Adipose tissue (tissue), 3 donors: ENCODE measurements around the gene GDPGP1. TPM values are rescaled to one million over a fixed set of nuclear protein-coding genes. Genes with fewer than 3 reads are reported as not detected.
A peak's percentile ranks its signal among the peaks of the same experiment; 100 is the strongest.
"Not testable (repeated sequence)": the region's sequence is repeated elsewhere in the genome, so short reads cannot be mapped to it uniquely, and the experiment has no call there.

Experiments used
- H3K27ac ChIP-seq: one replicate; pipeline ENCODE4 v1.5.1; 2013; ENCODE audit warnings: low read depth, low read length
- WGBS, 3 donors: extraction: QIAGEN DNeasy Blood & Tissue Kit; methylation state at CpG; one replicate each; pipeline ENCODE4 v1.1.7; 2013; 5-methylcytosine and 5-hydroxymethylcytosine counted together
- polyA plus RNA-seq, 3 donors: library from polyadenylated mRNA; stranded (reverse); fragments of 200-250 nt; gene quantifications; one replicate each; pipeline ENCODE4 v1.2.3, GENCODE V29; 2013
- donor health status: healthy with polysubstance abuse.
- donor health status: Bipolar disorder and iron deficiency.
- donor health status: healthy.

Gene GDPGP1
- polyA plus RNA-seq, 3 donors: 2.6 to 3.7 (median 2.8) TPM

DNA sequence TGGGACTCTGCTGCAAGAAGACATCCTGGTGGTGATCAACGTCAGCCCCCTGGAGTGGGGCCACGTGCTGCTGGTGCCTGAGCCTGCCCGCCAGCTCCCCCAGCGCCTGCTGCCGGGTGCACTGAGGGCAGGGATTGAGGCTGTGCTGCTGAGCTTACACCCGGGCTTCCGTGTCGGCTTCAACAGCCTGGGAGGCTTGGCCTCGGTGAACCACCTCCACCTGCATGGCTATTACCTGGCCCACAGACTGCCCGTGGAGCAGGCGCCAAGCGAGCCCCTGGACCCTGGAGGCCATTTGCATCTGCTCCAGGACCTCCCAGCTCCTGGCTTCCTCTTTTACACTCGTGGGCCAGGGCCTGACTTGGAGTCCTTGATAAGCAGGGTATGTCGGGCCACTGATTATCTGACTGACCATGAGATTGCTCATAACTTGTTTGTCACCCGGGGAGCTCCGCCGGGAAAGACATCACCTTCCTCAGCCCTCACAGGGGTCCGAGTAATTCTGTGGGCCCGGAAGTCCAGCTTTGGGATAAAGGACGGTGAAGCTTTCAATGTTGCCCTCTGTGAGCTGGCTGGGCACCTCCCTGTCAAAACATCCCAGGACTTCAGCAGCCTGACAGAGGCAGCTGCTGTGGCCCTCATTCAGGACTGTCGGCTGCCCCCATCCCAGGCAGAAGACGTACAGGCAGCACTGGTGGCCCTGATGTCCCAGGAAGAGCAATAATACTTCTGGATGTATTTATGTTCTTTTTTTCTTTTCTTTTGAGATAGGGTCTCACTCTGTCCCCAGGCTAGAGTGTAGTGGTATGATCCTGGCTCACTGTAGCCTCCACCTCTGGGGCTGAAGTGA is 7.6 kb downstream of the GDPGP1 start:
- H3K27ac ChIP-seq: no peak overlapping the region
- WGBS, 3 donors: 85 to 87% (median 86%) methylated on average over 22 of the region's 22 CpGs

DNA sequence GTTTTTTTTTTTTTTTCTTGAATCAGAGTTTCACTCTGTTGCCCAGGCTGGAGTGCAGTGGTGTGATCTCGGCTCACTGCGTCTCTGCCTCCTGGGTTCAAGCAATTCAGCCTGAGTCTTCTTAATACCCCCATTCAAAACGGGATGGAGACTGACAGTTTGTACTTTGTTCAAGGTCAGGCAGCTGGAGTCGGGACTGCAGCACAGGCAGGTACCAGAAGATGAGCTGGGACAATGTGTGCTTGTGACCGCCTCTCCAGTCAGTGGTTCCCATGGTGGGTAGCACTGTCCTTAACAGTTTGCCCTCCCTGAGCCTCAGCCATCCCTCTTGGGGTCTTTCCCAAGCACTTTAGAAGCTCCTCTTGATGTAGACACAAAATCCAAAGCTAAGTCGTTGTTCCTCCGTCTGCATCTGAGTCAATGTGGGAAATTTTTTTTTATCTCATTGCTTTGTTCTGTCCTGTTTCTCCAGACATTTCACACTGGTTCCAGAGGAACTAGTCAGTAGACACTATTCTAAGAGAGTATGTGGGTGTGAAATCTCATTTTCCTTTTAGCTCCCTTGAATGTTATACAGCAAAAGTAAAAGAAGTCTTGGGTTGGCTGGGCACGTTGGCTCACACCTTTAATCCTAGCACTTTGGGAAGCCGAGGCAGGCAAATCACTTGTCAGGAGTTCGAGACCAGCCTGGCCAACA is 10.1 kb downstream of the GDPGP1 start:
- 78 to 91% (median 89%) methylated on average over 10 of the region's 10 CpGs for WGBS, 3 donors

DNA sequence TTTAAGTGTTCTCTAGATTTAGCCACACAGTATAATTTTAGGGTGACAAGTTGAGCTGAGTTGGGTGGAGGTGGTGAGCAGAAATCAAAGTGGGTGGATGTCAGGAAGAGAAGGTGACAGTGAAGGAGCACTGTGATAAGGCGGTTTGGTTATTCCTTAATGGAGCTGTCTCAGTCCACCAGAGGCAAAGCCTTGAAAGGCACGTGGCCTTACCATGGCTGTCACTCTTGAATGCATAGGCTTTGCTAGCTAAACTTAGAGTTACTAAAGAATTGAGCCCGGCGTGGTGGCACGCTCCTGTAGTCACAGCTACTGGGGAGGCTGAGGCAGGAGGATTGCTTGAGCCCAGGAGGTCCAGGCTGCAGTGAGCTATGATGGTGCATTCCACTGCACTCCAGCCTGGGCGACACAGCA is 14.8 kb downstream of the GDPGP1 start:
- H3K27ac ChIP-seq: no peak overlapping the region
- 71 to 75% (median 74%) methylated on average over 6 of the region's 6 CpGs for WGBS, 3 donors

More for the DNA sequence above, 10.1 kb downstream of the GDPGP1 start:
- no peak overlapping the region for H3K27ac ChIP-seq

DNA sequence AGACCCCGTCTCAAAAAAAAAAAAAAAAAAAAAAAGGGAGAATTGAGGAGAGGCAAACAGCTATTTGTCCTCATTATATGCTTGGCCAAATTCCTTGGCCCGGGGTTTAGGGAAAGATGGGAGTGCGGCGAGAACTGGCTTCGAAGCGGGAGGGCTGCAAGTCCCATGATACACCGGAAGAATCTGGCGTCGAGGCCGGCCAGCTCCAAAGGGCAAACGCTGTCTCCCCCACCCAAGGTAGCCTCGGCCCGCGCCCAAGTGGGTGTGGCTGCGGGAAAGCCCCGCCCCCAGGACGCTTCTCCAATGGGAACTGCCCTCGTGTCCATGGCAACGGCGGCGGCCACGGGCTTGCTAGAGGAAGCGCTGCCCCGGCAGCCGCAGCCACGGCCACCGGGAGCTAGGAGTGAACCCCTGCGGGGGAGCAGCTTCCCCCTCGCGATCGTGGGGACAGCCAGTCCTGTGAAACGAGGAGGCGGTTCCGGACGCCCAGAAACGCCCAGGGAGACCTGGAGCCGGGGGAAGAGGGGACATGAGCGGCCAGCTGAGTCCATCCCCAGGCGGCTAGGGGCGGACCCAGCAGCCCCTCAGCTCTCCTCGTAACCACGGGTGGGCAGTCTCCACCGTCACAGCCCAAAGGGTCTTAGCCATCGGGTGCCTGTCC is 15.3 kb downstream of the GDPGP1 start, which contains the start of gene TTLL13:
TSS of gene TTLL13 (plus strand) at position 354 of the 661 bp plus-strand sequence. CDS start 1,075 bp downstream, outside the sequence.
- WGBS, 3 donors: 0 to 2% (median 1%) methylated on average over 34 to 44 of the region's 44 CpGs

DNA sequence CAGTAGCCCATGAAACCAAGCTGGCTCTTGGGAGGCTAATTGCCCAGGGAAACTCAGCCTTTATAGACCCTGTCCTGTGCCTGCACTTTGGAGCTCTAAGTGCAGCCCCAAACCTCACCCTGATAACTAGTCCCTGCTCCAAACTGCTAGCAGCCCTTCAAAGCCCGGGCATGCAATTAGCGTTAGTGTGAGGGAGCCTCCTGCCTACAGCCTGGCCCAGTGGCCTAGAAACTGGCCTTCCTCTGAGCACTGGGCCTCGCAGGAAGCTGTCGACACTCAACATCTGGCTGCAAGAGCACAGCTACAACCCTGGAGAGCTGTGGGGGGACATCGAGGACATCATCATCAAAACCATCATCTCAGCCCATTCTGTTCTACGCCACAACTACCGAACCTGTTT is 23.8 kb downstream of the GDPGP1 start:
- 80 to 90% (median 81%) methylated on average over 7 of the region's 7 CpGs for WGBS, 3 donors
- no peak overlapping the region for H3K27ac ChIP-seq

More for the DNA sequence above, 15.3 kb downstream of the GDPGP1 start, which contains the start of gene TTLL13:
- peak within 1 kb of the TSS; percentile 19 for H3K27ac ChIP-seq

DNA sequence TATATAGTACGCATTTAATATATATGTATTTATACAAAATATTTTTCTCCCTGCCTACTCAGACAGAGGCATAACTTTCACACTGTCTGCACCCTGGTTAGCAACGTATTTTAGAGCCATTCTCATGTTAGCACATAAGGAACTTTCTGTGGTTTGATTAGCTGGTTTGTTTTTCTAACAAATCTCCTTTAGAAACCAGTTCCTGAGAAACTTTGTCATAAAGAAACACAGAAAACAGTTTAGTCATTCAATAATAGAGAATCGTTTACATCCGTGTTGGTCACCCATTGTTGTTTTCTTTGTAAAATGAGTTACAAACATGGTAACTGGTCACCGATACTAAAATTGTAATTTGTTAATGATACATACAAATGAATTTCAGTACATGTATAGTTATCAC is 25.5 kb downstream of the GDPGP1 start:
- WGBS, 3 donors: 83 to 92% (median 90%) methylated on average over 5 of the region's 5 CpGs
- H3K27ac ChIP-seq: no peak overlapping the region

DNA sequence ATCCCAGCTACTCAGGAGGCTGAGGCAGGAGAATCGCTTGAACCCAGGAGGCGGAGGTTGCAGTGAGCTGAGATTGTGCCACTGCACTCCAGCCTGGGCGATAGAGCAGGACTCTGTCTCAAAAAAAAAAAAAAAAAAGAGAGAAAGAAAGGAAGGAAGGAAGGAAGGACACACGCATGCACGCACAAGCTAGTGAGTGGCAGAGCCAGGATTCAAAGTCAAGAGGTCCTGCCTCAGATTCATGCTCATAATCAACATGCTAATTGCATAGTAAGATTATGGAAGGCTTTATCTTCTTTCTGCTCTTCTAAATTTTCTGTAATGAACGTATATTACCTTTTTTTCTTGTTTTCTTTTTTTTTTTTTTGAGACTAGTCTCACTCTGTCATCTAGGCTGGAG is 26.7 kb downstream of the GDPGP1 start:
- 63 to 77% (median 75%) methylated on average over 3 to 6 of the region's 6 CpGs for WGBS, 3 donors
- H3K27ac ChIP-seq: not testable (repeated sequence)

DNA sequence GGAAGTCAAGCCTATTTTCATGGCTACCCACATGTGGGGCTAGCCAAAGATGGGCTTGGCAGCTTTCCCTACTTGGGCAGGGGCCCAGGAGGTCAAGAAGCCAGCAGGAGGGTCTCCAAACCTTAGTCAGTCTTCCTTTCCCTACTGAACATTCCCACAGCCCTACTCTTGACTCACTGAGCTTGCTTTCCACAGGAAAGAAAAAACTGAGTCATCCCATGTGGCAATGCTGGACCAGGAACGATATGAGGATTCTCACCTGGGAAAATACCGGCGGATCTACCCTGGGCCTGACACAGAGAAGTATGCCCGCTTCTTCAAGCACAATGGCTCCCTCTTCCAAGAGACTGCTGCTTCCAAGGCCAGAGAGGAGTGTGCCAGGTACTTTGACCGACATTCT is 27.8 kb downstream of the GDPGP1 start:
- 77 to 89% (median 85%) methylated on average over 5 of the region's 5 CpGs for WGBS, 3 donors

DNA sequence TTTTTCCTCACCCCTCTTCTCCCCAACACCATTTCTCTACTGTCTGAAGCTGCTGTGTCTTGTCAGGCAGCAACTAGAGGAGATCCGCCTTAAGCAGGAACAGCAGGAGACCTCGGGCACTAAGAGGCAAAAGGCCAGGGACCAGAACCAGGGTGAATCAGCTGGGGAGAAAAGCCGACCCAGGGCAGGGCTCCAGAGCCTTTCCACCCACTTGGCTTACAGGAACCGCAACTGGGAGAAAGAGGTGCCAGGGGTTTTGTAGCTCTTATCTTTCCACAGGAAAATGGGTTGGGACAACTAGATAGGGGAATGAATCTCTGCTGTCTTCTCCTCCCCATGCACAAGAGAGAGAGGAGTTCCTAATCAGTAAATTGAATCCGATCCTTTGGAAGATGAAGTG is 28.4 kb downstream of the GDPGP1 start:
- H3K27ac ChIP-seq: no peak overlapping the region
- 72 to 86% (median 76%) methylated on average over 5 of the region's 5 CpGs for WGBS, 3 donors

More for the DNA sequence above, 27.8 kb downstream of the GDPGP1 start:
- H3K27ac ChIP-seq: no peak overlapping the region

DNA sequence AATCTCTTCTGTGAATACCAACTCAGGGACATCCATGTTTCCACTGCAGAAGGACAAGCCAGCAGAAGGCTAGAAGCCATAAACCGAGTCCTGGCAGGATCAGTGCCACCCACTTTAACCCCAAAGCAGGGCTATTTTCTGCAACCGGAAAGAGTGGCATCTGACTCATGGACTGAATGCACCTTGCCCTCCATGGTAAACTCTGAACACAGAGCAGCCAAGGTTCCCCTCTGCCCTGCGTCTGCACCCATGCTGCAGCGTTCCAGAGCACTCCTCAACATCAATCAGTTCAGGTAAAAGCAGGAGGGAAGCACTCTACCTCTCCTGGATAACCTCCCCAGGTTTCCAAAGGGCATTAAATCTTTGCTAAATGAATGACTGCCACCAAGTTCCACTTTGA is 30.7 kb downstream of the GDPGP1 start:
- 22 to 50% (median 26%) methylated on average over 4 of the region's 4 CpGs for WGBS, 3 donors
- no peak overlapping the region for H3K27ac ChIP-seq

DNA sequence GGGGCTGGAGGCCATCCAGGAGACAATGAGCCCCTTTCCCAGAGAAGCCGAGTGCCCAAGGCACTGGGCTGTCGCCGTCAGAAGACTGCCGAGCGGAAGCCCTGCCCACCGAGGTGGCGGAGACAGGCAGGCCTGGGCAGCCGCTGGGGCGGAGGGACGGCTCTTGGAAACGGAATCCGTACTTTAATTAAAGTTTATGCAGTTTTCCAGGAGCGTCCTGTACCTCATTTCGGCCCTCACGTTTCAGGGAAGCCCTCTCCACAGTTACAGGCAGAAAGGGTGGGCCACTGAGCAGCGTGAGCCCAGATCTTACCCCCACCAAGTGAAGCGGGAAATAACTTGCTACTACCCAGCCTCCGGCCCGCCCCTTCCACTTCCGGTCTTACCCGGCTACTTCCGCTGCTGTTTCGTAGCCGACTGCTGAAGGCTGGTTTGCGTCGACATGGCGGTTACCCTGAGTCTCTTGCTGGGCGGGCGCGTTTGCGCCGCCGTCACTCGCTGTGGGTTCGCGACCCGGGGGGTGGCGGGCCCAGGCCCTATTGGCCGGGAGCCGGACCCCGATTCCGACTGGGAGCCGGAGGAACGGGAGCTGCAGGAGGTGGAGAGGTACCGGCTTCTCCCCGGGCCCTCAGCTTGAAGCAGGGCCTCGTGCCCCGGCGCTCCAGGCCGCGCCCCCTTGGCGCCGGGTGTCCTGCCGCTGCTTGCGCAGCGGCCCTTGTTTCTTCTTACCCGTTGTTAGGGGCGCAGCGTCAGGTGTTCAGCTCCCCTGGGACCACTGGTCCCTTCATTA is 31.5 kb downstream of the GDPGP1 start, which contains the start of gene NGRN:
TSS of gene NGRN (plus strand) at position 402 of the 790 bp plus-strand sequence. CDS start at position 443, 41 bp downstream.
- WGBS, 3 donors: 0% methylated on average over 59 of the region's 59 CpGs
- H3K27ac ChIP-seq: peak within 1 kb of the TSS; percentile 82

DNA sequence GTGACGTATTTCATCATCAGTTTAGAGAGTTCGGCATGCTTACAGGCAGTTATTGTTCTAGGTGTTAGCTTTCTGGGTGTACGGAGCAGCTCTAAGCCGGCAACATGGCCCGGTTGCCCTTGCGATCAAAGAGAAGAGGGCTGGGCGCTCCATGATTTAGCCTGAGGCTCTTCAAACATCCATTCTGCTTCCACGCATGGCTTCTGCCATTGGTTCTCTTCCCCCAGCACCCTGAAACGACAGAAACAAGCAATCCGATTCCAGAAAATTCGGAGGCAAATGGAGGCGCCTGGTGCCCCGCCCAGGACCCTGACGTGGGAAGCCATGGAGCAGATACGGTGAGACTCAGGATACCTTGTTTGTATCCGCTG is 32.0 kb downstream of the GDPGP1 start:
- 0 to 1% (median 0%) methylated on average over 16 of the region's 16 CpGs for WGBS, 3 donors

DNA sequence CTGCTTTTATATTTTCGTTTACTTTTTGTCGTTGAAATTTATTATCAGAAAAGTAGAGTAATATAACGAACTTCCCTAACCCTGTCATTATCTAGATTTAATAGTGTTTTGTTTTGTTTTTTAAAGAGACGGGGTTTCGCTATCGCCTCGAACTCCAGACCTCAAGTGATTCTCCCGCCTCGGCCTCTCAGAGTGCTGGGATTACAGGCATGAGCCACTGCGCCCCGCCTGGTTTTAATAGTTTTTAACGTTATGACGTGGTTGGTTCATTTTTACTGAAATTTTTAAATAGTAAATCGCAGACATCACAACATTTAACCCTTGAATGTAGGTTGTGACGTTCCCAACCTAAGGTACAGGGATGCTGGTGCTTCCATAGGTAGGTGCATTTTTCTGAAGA is 32.5 kb downstream of the GDPGP1 start:
- 10 to 16% (median 14%) methylated on average over 15 of the region's 15 CpGs for WGBS, 3 donors
- H3K27ac ChIP-seq: peak overlapping the region; percentile 79

More for the DNA sequence above, 32.0 kb downstream of the GDPGP1 start:
- peak overlapping the region; percentile 79 for H3K27ac ChIP-seq

DNA sequence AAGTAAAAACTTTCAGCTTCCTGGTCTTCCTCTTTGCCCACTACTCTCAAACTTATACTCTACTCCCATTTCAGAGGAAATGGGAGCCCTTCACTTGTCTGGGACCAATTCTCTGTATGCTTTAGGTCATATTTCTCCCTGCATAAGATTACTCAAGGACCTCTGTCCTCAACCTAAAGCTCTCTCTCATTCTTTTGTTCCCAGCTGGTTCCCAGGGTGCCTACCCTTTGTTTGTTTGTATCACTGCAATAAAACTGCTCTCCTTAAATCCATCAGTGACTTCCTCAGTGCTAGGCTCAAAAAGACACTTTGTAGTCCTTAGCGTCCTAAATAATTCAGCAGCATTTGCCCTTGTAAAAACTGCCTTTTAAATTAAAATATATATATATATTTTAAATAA is 34.4 kb downstream of the GDPGP1 start:
- H3K27ac ChIP-seq: no peak overlapping the region
- 45 to 72% (median 58%) methylated on average over 1 of the region's 1 CpG for WGBS, 3 donors

DNA sequence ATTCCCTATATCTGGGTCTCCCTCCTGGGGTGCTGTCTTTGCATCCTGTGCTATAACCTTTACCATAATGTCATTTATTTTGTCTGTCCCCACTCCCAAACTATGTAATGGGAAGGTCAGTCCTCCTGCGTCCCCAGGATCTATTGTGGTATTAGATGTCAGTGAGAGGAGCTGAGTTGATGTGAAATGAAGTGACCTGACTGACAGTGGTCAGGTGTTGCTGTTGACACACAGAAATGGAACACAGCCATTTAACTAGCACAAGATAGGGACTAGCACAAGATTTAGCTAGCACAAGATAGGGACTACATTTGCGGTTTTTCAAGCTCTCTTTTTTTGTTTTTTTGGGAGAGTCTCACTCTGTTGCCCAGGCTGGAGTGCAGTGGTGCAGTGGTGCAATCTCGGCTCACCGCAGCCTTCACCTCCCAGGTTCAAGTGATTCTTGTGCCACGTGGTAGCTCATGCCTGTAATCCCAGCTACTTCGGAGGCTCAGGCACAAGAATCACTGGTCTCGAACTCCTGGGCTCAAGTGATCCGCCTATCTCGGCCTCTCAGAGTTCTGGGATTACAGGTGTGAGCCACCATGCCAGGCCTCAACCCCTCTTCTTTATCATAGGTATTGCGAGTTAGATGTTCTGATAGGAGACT is 36.6 kb downstream of the GDPGP1 start:
- 83 to 92% (median 91%) methylated on average over 10 of the region's 10 CpGs for WGBS, 3 donors
- H3K27ac ChIP-seq: no peak overlapping the region

DNA sequence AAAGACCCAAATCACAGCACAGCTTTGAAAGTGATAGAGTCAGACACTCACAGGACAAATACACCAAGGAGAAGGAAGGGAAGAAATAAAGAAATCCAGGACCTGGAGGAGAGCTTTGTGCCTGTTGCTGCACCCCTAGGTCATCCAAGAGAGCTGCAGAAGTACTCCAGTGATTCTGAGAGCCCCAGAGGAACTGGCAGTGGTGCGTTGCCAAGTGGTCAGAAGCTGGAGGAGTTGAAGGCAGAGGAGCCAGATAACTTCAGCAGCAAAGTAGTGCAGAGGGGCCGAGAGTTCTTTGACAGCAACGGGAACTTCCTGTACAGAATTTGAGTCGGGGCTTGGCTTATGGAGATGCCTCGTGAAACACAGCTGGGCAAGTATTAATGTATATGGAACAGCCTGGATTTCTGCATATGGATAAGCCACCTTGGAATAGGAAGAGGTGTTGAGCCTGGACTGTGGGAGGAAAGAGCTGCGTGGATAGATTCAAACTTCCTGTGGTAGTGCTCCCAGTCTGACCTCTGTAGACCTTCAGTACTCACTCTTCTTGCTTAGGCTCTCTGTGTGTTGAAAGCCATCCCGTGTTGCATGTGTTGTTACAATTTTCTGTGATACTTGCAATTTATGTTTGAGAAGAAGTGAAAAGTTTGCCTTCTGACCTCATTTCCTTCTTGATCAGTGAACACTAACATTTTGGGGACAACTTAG is 37.6 kb downstream of the GDPGP1 start:
- no peak overlapping the region for H3K27ac ChIP-seq
- WGBS, 3 donors: 55 to 72% (median 67%) methylated on average over 7 of the region's 7 CpGs

DNA sequence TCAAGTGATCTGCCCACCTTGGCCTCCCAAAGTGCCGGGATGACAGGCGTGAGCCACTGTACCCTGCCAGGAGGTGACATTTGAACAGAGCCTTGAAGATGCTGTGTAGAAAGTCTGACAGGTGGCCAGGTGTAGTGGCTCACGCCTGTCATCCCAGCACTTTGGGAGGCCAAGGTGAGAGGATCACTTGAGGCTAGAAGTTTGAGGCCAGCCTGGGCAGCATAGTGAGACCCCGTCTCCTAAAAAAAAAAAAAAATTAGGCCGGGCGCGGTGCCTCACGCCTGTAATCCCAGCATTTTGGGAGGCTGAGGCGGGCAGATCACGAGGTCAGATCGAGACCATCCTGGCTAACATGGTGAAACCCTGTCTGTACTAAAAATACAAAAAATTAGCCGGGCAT is 44.5 kb downstream of the GDPGP1 start:
- WGBS, 3 donors: 95 to 99% (median 97%) methylated on average over 12 of the region's 12 CpGs
- H3K27ac ChIP-seq: not testable (repeated sequence)
